ENCODE results near the gene FASTK. TPM values are rescaled to one million over a fixed set of nuclear protein-coding genes. Genes with fewer than 3 reads are reported as not detected.

Gene FASTK
- 53.2 to 74.2 TPM (median 74.0 TPM) in 5 replicates for total RNA-seq (2022; extraction: Qiagen RNA extraction; ENCODE audit: low read depth)

DNA sequence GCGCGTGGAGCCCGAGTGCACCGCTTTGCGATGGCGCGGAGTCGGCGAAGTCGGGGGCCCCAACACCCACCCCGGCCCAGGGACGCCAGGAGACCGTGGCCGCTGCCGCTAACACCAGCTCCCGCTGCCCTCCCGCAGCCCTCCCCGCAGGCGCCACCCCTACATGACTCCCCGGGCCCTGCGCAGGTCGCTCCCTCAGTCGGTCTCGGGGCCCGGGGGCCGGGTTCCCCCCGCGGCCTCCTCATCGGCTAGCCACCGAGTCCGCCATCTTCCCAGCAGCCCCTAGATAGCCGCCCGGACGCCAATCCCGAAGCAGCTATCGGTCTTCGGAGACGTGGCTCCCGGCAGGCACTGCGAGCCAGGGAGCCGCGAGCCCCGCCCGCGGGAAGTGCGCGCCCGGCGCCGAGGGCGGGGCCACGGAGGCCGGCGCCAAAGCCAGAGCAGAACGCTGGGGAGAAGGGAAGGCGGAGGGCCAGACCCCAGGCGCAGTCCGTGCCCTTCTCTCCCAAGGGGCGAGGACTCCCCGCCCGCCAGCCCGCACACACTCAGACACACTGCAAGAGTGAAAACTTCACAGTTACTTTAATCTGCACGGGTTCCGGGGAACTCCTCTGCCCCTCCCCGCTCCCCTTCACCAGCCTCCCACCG is at the start of gene FASTK:
Gene FASTK (minus strand): TSS at position 288 of the 648 bp plus-strand sequence. CDS start 43 bp downstream, at position 245.

GRCh38 chr7:151085691-151086620 is 5.3 kb upstream of the FASTK start, which contains the start of gene AGAP3:
Gene AGAP3 (plus strand): TSS chr7:151086475. CDS start chr7:151086742, 267 bp downstream.

GRCh38 chr7:151083071-151083823 is 2.6 kb upstream of the FASTK start, which contains the start of gene TMUB1:
Gene TMUB1 (minus strand): TSS chr7:151083493. CDS start chr7:151082563, 930 bp downstream.

GRCh38 chr7:151059367-151060112 is 21.1 kb downstream of the FASTK start, which contains the start of gene SLC4A2:
Gene SLC4A2 (plus strand): TSS chr7:151059589. CDS start chr7:151061988, 2,399 bp downstream.

DNA sequence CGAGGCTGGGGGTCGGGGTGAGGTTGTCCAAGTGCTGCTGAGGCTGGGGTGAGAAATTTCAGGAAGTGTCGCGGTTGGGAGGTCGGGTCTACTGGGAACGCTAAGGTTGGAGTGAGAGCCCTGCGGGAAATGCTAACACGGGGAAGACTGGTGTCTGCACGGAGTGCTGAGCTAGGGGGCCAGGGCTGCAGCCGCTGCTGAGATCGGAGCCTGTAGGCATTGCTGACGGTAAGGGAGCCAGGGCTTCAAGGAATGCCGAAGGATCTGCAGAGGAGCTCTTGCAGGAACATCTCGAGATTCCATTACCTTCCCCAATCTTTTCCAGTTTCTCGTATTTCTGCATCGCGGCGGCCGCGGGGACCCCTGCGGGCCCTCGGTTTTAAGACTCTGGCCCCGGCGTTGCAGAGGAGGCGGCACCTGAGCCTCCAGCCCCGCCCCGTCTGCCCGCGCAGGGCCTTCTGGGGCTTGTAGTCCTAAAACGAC is 23.1 kb downstream of the FASTK start, which contains the start of gene CDK5:
Gene CDK5 (minus strand): TSS at position 392 of the 483 bp plus-strand sequence. CDS start 49 bp downstream, at position 343.

DNA sequence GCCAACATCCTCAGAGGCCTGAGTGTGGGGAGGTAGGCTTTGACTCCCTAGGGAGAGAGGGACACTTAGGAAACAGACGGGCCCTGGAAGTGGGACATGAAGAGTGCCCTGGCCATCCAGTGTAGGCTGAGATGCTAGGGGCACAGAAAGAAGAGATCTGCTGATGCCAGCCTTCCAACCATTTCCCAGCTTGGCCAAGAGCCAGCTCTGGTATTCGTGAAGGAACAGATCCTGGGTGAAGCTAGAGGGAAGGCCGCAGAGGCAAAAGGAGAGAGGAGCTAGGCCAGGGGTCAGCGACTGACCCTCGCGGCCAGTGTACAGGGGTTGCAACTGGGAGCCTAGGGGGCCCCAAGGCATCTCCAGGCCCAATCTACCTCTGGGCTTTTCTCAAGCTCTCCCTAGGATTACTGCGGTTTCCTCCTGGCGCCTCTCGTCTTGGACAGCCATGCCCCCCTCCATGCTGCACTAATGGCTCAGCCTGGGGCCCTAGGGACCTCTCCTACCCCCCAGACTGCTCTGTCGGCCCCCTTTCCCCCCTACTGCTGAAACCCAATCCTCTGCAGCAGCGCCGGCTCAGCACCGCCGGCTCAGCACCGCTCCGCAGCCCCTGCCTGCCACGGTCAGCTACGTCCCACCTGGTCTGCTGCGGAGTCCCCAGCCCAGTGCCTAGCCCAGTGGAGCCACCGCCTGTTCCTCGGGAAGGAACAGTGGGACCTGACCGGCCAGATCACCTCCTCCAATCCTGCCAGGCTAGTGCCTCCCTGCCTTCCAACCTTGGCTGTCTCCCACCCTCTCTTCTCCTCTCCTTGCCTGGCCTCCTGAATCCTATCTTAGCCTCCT is 32.4 kb downstream of the FASTK start, which contains the start of gene ASIC3:
Gene ASIC3 (plus strand): TSS at position 556 of the 840 bp plus-strand sequence. CDS start 355 bp downstream, outside the sequence.

GRCh38 chr7:151028131-151028947 is 52.3 kb downstream of the FASTK start, which contains the start of gene ABCB8:
Gene ABCB8 (plus strand): TSS chr7:151028450. CDS start chr7:151028516, 66 bp downstream.

Other genes with a start within 250 kb of the FASTK start
- not detected in 5 replicates for gene AOC1, start 228.3 kb downstream of the FASTK start, total RNA-seq (2022; extraction: Qiagen RNA extraction; ENCODE audit: low read depth)
- gene KCNH2, start 102.5 kb downstream of the FASTK start, total RNA-seq (2022; extraction: Qiagen RNA extraction; ENCODE audit: low read depth): 1.2 to 1.6 TPM (median 1.5 TPM) in 5 replicates
- 0.35 to 1.2 TPM (median 0.53 TPM) in 5 replicates for gene NOS3, start 89.8 kb downstream of the FASTK start, total RNA-seq (2022; extraction: Qiagen RNA extraction; ENCODE audit: low read depth)
- gene ATG9B, start 56.3 kb downstream of the FASTK start, total RNA-seq (2022; extraction: Qiagen RNA extraction; ENCODE audit: low read depth): 0.31 to 1.3 TPM (median 0.58 TPM) in 5 replicates
- 36.6 to 51.9 TPM (median 46.2 TPM) in 5 replicates for gene ABCB8, start 52.4 kb downstream of the FASTK start, total RNA-seq (2022; extraction: Qiagen RNA extraction; ENCODE audit: low read depth)
- 5.6 to 10.8 TPM (median 9.7 TPM) in 5 replicates for gene ASIC3, start 32.3 kb downstream of the FASTK start, total RNA-seq (2022; extraction: Qiagen RNA extraction; ENCODE audit: low read depth)
- 32.6 to 35.3 TPM (median 35.2 TPM) in 5 replicates for gene CDK5, start 22.9 kb downstream of the FASTK start, total RNA-seq (2022; extraction: Qiagen RNA extraction; ENCODE audit: low read depth)
- gene SLC4A2, start 21.2 kb downstream of the FASTK start, total RNA-seq (2022; extraction: Qiagen RNA extraction; ENCODE audit: low read depth): 198 to 288 TPM (median 268 TPM) in 5 replicates
- 34.0 to 56.4 TPM (median 54.1 TPM) in 5 replicates for gene TMUB1, start 2.7 kb upstream of the FASTK start, total RNA-seq (2022; extraction: Qiagen RNA extraction; ENCODE audit: low read depth)
- 48.5 to 63.7 TPM (median 58.1 TPM) in 5 replicates for gene AGAP3, start 5.7 kb upstream of the FASTK start, total RNA-seq (2022; extraction: Qiagen RNA extraction; ENCODE audit: low read depth)
- gene GBX1, start 86.9 kb upstream of the FASTK start, total RNA-seq (2022; extraction: Qiagen RNA extraction; ENCODE audit: low read depth): 0.26 TPM in 1 of 5 replicates, not detected in the others
- not detected in 5 replicates for gene ASB10, start 106.4 kb upstream of the FASTK start, total RNA-seq (2022; extraction: Qiagen RNA extraction; ENCODE audit: low read depth)
- gene H2BK1, start 129.7 kb upstream of the FASTK start, total RNA-seq (2022; extraction: Qiagen RNA extraction; ENCODE audit: low read depth): not detected in 5 replicates
- 61.3 to 66.0 TPM (median 62.7 TPM) in 5 replicates for gene ABCF2, start 146.4 kb upstream of the FASTK start, total RNA-seq (2022; extraction: Qiagen RNA extraction; ENCODE audit: low read depth)
- gene CHPF2, start 151.7 kb upstream of the FASTK start, total RNA-seq (2022; extraction: Qiagen RNA extraction; ENCODE audit: low read depth): 38.4 to 50.0 TPM (median 45.5 TPM) in 5 replicates
- gene SMARCD3, start 167.9 kb upstream of the FASTK start, total RNA-seq (2022; extraction: Qiagen RNA extraction; ENCODE audit: low read depth): 9.0 to 11.6 TPM (median 9.7 TPM) in 5 replicates